HG03457 (cell line): ENCODE measurements around the gene MAP3K2.
"Not testable (repeated sequence)": the region's sequence is repeated elsewhere in the genome, so short reads cannot be mapped to it uniquely, and the experiment has no call there.

Experiments
- ATAC-seq: cut with Tn5 transposase; IDR thresholded peaks from one replicate; pipeline ENCODE4 v1.9.1; 2021; ENCODE audit warnings: moderate number of reproducible peaks; ENCODE audit not compliant: unreplicated experiment

MAP3K2 gene

GRCh38 chr2:127353873-127354676 lies 33.7 kb downstream of the MAP3K2 start:
- not testable (repeated sequence) for ATAC-seq

- ATAC-seq = not testable (repeated sequence)
Measured at GRCh38 chr2:127353223-127353622, 34.6 kb downstream of the MAP3K2 start.

- ATAC-seq = no peak
Measured at GRCh38 chr2:127351603-127352002, 36.2 kb downstream of the MAP3K2 start.

GRCh38 chr2:127348426-127349000 lies 39.3 kb downstream of the MAP3K2 start:
- ATAC-seq = no peak

GRCh38 chr2:127347734-127348392 lies 39.9 kb downstream of the MAP3K2 start:
- ATAC-seq = no peak

GRCh38 chr2:127347015-127347414 lies 40.8 kb downstream of the MAP3K2 start:
- ATAC-seq = no peak

- no peak for ATAC-seq
Measured at GRCh38 chr2:127343277-127343676, 44.5 kb downstream of the MAP3K2 start.

GRCh38 chr2:127342101-127342500 lies 45.7 kb downstream of the MAP3K2 start:
- ATAC-seq = peak; percentile 69

- no peak for ATAC-seq
Measured at GRCh38 chr2:127332335-127332734, 55.4 kb downstream of the MAP3K2 start.

- ATAC-seq = no peak
Measured at GRCh38 chr2:127330753-127331152, 57.0 kb downstream of the MAP3K2 start.

GRCh38 chr2:127326289-127326945 lies 61.4 kb downstream of the MAP3K2 start:
- no peak for ATAC-seq

GRCh38 chr2:127324635-127325034 lies 63.1 kb downstream of the MAP3K2 start:
- no peak for ATAC-seq

GRCh38 chr2:127321303-127321702 lies 66.5 kb downstream of the MAP3K2 start:
- no peak for ATAC-seq

GRCh38 chr2:127320586-127321275 lies 67.0 kb downstream of the MAP3K2 start:
- ATAC-seq = no peak

- no peak for ATAC-seq
Measured at GRCh38 chr2:127320067-127320466, 67.7 kb downstream of the MAP3K2 start.

GRCh38 chr2:127314193-127314988 lies 73.4 kb downstream of the MAP3K2 start:
- ATAC-seq = no peak

- ATAC-seq = peak; percentile 94
Measured at GRCh38 chr2:127313406-127313805, 74.4 kb downstream of the MAP3K2 start.

GRCh38 chr2:127310980-127311379 lies 76.8 kb downstream of the MAP3K2 start:
- no peak for ATAC-seq

GRCh38 chr2:127309468-127309867 lies 78.3 kb downstream of the MAP3K2 start:
- no peak for ATAC-seq

GRCh38 chr2:127308586-127309138 lies 79.1 kb downstream of the MAP3K2 start:
- no peak for ATAC-seq
